CD4-positive, alpha-beta T cell treated with Interleukin-4 for 1 hour (primary cell): Measurements from ENCODE around the gene SMAD5.

Source experiments
- DNase-seq, 2 donors: peaks; one replicate each; pipeline ENCODE4 v3.0.0-alpha.2; 2020 to 2022

Gene SMAD5

DNA sequence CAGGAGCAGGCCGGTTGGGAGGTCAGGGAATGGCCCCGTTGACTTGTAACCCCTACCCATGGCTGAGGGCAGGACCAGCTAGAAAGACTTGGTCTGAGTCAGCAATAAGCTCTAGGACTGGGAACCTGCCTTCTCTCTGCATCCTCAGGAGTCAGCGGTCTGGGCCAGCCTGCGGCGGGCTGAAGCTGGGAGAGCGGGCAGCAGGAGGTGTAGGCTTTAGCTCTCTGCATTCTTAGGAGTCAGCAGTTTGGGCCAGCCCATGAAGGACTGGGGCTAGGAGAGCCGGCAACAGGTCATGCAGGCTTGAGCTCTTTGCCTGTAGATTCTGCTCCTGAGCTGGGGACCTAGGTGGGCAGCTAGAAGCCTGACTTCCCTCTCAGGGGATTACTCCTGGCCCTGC, 66.8 kb downstream of the SMAD5 start:
- DNase-seq = no peak

GRCh38 chr5:136200130-136200529, 67.5 kb downstream of the SMAD5 start:
- DNase-seq = no peak

DNA sequence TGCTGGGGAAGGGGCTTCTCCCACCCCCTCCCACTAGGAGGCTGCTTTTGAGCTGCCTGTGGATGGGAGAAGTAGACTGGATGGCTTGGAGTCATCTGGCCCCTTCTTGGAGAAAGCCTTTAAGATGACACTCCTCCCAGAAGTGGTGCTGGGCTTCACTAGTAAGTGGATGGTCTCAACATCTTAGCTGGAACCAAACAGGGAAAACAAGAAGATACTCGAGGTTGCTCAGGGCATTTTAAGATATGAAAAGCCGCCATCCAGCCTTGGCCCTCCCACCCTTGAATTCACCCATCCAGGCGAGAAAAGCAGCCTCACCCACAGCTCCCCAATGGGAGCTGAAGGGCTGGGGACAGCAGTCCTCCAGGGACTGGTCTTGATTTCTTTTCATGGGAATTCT, 68.1 kb downstream of the SMAD5 start:
- DNase-seq = no peak

- DNase-seq = no peak
These were observed 69.2 kb downstream of the SMAD5 start for GRCh38 chr5:136201870-136202269.

DNA sequence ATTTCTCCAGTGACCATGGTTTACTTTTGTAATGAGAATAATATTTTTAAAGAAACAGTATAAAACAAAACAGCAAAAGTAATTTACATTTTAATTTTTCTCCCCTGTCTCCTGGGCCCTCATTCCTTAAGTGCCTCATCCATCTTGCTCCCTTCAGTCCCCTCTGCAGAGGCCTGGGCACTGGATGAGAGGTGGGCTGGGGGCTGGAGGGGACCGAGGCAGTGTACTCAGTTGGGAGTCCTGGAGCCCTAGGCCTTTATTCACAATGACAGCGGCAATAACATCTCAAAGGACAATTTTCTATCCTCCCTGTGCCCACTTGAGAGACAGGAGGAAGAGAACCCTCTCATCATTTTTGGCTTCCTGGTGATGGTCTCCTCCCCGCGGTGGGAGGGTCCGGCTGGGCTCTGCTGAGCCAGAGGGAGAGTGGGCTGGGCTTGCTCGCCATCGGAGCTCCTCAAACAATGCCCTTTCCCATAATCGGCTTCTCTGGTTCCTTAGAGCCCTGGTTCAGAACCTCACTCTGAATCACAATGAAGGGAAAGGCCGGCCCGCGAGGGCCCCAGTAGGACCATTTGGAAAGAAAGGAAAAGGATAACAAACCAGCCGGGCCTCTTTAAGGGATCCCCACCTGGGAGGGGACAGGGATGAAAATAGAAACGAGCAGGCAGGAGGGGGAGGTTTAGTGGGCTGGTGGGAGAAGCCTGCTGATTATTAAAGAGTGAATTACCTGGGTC, 70.0 kb downstream of the SMAD5 start:
- DNase-seq = no peak

- DNase-seq = no peak
These were observed 70.8 kb downstream of the SMAD5 start for GRCh38 chr5:136203303-136203922.

DNA sequence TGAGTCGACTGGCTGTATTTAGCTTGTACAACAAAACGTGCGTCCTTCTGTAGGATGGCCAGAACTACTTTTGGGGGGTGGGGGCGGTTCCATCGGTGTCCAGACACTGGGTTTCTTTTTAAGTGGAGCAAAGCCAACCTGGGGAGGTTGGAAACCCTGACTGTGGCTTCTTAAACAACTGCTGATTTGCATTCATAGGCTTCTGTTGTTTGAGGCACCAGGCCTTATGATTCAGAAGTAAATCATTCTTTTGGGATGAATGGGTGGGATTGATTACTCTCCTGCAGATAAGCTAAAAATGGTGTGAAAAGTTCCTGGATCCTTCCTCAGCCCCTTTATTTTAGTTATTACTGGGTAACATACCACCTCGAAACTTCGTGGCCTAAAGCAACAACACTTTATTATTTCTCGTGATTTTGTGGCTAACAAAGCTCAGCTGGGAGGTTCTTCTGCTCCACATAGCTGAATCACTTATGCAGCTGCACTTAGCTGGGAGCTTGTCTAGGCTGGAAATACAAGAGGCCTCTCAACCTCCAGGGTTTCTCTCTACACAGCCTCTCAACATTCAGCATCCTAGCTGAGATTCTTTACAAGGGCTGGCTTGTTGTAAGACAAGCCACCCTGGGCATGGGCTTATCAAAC, 72.5 kb downstream of the SMAD5 start:
- no peak for DNase-seq

- DNase-seq = no peak
These were observed 73.3 kb downstream of the SMAD5 start for GRCh38 chr5:136205941-136206340.

GRCh38 chr5:136206361-136206760, 73.7 kb downstream of the SMAD5 start:
- DNase-seq = no peak

- DNase-seq = no peak
These were observed 75.0 kb downstream of the SMAD5 start for GRCh38 chr5:136207631-136208030.

GRCh38 chr5:136208916-136209315, 76.3 kb downstream of the SMAD5 start:
- DNase-seq = no peak

DNA sequence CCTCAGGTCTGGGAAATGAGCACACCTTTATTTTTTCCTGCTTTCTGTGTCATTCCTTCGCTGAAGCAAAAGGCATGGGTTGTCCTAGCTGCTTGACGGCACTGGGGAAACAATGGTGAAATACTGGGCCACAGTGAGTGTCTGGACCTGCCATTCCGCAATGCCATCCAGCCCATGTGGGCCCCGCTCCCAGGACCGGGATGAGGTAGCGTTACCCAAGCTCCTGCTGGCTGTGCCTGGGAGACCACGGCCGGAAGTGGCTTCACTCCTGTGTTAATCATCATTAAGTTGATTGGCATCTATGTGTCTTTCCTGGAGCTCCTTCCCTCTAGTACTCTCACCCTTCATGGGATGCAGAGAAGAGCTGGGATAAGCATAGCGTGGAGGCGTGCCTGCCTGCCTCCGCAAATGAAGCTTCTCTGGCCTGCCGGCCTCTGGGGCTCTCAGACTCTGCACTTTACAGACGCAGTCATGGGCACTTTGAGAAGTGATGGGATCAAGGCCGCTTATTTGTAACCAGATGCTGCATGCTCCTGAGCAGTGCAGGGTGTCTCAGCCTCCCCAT, 76.8 kb downstream of the SMAD5 start:
- DNase-seq = no peak

GRCh38 chr5:136210259-136210658, 77.6 kb downstream of the SMAD5 start:
- no peak for DNase-seq

DNA sequence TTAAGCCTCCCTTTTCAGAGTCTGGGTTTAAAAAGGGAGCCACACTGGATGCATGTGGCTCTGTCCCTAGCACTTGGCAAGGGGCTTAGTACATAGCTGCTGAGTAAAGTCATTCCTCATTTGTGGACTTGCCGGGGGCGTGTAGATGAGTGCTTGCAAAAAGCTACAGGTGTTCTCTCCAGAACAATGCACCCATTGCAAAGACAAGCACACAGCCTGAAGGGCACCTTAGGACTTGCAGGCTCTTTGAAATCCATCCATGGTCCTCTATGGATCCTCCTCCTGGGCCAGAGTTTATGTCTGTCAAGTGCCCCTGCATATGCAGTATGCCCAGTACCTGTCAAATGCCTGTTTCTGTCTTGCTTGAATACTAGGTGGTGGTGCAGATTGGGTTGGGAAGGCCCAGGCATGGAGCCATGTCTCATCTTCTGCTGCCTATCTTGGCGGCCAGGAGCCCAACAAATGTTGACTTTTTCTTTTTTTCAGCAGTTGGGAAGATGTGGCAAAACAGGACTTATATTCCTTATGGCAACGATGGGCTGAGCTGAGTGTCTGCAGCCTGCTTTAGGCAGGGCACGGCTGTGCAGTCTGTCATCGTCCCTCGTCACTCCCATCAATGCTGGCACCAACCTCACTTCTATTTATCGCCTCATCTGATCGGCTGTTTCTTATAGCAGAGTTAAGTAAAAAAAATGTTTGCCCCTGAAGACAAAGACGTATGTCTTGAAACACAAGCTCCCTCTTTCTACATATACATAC, 78.8 kb downstream of the SMAD5 start:
- no peak for DNase-seq

DNA sequence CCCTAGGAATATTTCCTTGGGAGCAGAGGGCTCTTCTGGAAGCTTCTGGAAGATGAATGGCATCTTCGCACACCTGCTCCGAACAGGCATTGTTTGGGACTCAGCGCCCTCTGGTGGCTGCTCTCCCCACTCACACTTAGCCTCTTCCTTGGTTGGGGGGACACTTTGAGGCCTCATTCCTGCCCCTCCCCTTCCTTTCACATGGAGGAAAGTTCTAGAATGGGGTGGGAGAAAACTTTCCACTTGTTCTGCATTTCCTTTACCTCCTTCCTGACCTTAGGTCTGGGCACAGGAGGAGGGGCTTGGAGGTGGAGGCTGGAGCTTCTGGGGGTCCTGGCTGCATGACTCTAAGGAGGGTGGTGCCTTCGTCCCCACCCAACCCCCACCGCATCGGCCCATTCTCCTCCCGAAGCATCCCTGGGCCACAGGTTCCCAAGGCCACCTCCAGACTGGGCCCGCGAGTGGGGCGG, 79.6 kb downstream of the SMAD5 start:
- peak; percentile 18 to 35 for DNase-seq

- DNase-seq = no peak
These were observed 81.4 kb downstream of the SMAD5 start for GRCh38 chr5:136213919-136214493.

GRCh38 chr5:136215812-136216211, 83.2 kb downstream of the SMAD5 start:
- DNase-seq = no peak

GRCh38 chr5:136216230-136216629, 83.6 kb downstream of the SMAD5 start:
- DNase-seq = no peak

- no peak for DNase-seq
These were observed 88.7 kb downstream of the SMAD5 start for GRCh38 chr5:136221340-136221739.

DNA sequence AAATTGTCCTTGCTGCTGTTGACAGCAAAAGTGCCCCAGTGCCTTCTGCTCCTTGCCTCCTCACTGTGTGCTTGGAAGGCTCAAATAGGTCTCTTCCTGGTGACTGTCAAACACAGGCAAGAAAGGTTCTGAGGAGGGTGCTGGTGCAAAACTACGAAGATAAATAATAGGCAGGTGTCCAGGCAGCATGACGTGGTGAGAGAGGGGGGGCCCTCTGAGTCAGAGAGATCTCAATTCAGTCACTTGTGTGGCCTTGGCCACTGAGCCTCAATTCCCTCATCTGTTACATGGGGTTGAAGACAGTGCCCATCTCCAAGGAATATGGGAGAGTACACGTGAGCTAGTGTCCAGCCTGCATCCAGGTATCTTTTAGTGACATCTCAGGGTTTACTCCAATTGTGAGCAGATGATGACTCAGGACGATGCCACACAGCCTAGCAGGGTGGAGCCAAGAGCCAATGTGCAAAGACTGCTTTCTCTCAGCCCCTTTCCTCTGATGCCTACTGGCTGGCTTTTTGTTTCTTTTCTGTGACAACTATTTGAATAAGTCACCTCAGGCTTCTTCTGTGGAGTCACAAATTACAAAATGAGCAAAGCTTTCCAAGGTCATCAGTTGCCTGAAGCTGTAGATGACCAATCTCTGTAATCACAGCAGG, 90.1 kb downstream of the SMAD5 start:
- DNase-seq = no peak

GRCh38 chr5:136225796-136226195, 93.2 kb downstream of the SMAD5 start:
- no peak for DNase-seq

- no peak for DNase-seq
These were observed 93.8 kb downstream of the SMAD5 start for GRCh38 chr5:136226401-136226800.
